H9 (cell line): Measurements from ENCODE around the gene CFAP90. TPM values are rescaled to one million over a fixed set of nuclear protein-coding genes. Genes with fewer than 3 reads are reported as not detected.

Source experiments
- DNase-seq: peaks from one replicate; pipeline ENCODE4 v3.0.0-alpha.2; 2017
- H2AFZ ChIP-seq: one replicate; pipeline ENCODE4 v1.6.1; 2013; ENCODE audit warnings: mild to moderate bottlenecking, low read length, control low read depth, moderate library complexity
- H2AK5ac ChIP-seq: 2 replicates; pipeline ENCODE4 v1.6.1; 2013; ENCODE audit warnings: low read length, control low read depth, mixed read lengths; ENCODE audit not compliant: insufficient read length
- H2BK120ac ChIP-seq: one replicate; pipeline ENCODE4 v1.6.1; 2013; ENCODE audit warnings: low read depth, mild to moderate bottlenecking, low read length, control low read depth, inconsistent platforms; ENCODE audit not compliant: poor library complexity, severe bottlenecking
- H2BK12ac ChIP-seq: 2 replicates; pipeline ENCODE4 v1.6.1; 2013; ENCODE audit warnings: low read length, control low read depth, mixed read lengths, low read depth; ENCODE audit not compliant: insufficient read length
- H2BK15ac ChIP-seq: 2 replicates; pipeline ENCODE4 v1.6.1; 2013; ENCODE audit warnings: low read depth, low read length, control low read depth
- H2BK20ac ChIP-seq: one replicate; pipeline ENCODE4 v1.6.1; 2013; ENCODE audit warnings: low read depth, mild to moderate bottlenecking, low read length, control low read depth, inconsistent platforms; ENCODE audit not compliant: poor library complexity, severe bottlenecking
- H2BK5ac ChIP-seq: 2 replicates; pipeline ENCODE4 v1.6.1; 2013; ENCODE audit warnings: low read length, control low read depth, mixed read lengths; ENCODE audit not compliant: insufficient read length
- H3K14ac ChIP-seq: 2 replicates; pipeline ENCODE4 v1.6.1; 2013; ENCODE audit warnings: low read length, control low read depth; ENCODE audit not compliant: insufficient read depth
- H3K18ac ChIP-seq: 2 replicates; pipeline ENCODE4 v1.6.1; 2013; ENCODE audit warnings: low read depth, mild to moderate bottlenecking, mixed read lengths, low read length, control low read depth; ENCODE audit not compliant: insufficient read length
- H3K23ac ChIP-seq: 2 replicates; pipeline ENCODE4 v1.6.1; 2013; ENCODE audit warnings: low read length, control low read depth, mixed read lengths, low read depth; ENCODE audit not compliant: insufficient read length
- H3K23me2 ChIP-seq: 2 replicates; pipeline ENCODE4 v1.6.1; 2013; ENCODE audit warnings: low read depth, mild to moderate bottlenecking, mixed read lengths, low read length, control low read depth; ENCODE audit not compliant: insufficient read length, poor library complexity, severe bottlenecking
- H3K27ac ChIP-seq: 2 replicates; pipeline ENCODE4 v1.5.1; 2013; ENCODE audit warnings: low read length, control low read depth, mixed read lengths, low read depth; ENCODE audit not compliant: insufficient read length
- H3K27me3 ChIP-seq: 2 replicates; pipeline ENCODE4 v1.6.1; 2013; ENCODE audit warnings: low read length, control low read depth, inconsistent platforms; ENCODE audit not compliant: insufficient read depth
- H3K4ac ChIP-seq: 2 replicates; pipeline ENCODE4 v1.6.1; 2013; ENCODE audit warnings: low read depth, mild to moderate bottlenecking, control low read depth, inconsistent platforms, low read length, moderate library complexity
- H3K4me1 ChIP-seq: 2 replicates; pipeline ENCODE4 v1.6.1; 2013; ENCODE audit warnings: low read length, control low read depth, inconsistent platforms; ENCODE audit not compliant: insufficient read depth
- H3K4me2 ChIP-seq: 2 replicates; pipeline ENCODE4 v1.6.1; 2013; ENCODE audit warnings: low read length, control low read depth, mixed read lengths; ENCODE audit not compliant: insufficient read length, insufficient read depth
- H3K56ac ChIP-seq: 2 replicates; pipeline ENCODE4 v1.6.1; 2013; ENCODE audit warnings: low read depth, mild to moderate bottlenecking, mixed read lengths, low read length, control low read depth; ENCODE audit not compliant: insufficient read length
- H3K79me1 ChIP-seq: 2 replicates; pipeline ENCODE4 v1.6.1; 2013; ENCODE audit warnings: low read depth, mild to moderate bottlenecking, moderate library complexity, low read length, control low read depth, inconsistent platforms; ENCODE audit not compliant: insufficient read depth, poor library complexity, severe bottlenecking
- H3K79me2 ChIP-seq: 2 replicates; pipeline ENCODE4 v1.6.1; 2013; ENCODE audit warnings: low read length, control low read depth, inconsistent platforms; ENCODE audit not compliant: insufficient read depth
- H3K9ac ChIP-seq: 2 replicates; pipeline ENCODE4 v1.6.1; 2013; ENCODE audit warnings: low read length, control low read depth, mixed read lengths; ENCODE audit not compliant: insufficient read length; ENCODE audit errors: extremely low read depth
- H3K9me3 ChIP-seq: one replicate; pipeline ENCODE4 v1.6.1; 2013; ENCODE audit warnings: low read depth, low read length, inconsistent platforms; ENCODE audit not compliant: control insufficient read depth
- H3T11ph ChIP-seq: one replicate; pipeline ENCODE4 v1.6.1; 2013; ENCODE audit warnings: mild to moderate bottlenecking, low read length, control low read depth, inconsistent platforms
- H4K20me1 ChIP-seq: one replicate; pipeline ENCODE4 v1.6.1; 2013; ENCODE audit not compliant: control insufficient read depth, insufficient read length, insufficient read depth
- H4K5ac ChIP-seq: 2 replicates; pipeline ENCODE4 v1.6.1; 2013; ENCODE audit warnings: low read depth, mild to moderate bottlenecking, mixed read lengths, low read length, control low read depth; ENCODE audit not compliant: insufficient read length
- H4K8ac ChIP-seq: replicated peaks from 2 replicates; pipeline ENCODE4 v1.6.1; 2013; ENCODE audit warnings: low read length, control low read depth, mixed read lengths, low read depth; ENCODE audit not compliant: insufficient read length
- H4K91ac ChIP-seq: 2 replicates; pipeline ENCODE4 v1.6.1; 2013; ENCODE audit warnings: low read depth, mild to moderate bottlenecking, moderate library complexity, mixed read lengths, low read length, control low read depth; ENCODE audit not compliant: insufficient read length
- H3K27ac Mint-ChIP-seq, 3 experiments: 2 replicates in 2 of 3; 3 replicates in 1 of 3; pipeline ENCODE4 v1.8.0; 2020 to 2021; ENCODE audit warnings: mixed read lengths in 3 of 3, mild to moderate bottlenecking in 1 of 3, moderate library complexity in 1 of 3
- H3K27me3 Mint-ChIP-seq: 2 replicates; pipeline ENCODE4 v1.8.0; 2021; ENCODE audit warnings: low read depth, mild to moderate bottlenecking, moderate library complexity, mixed read lengths
- H3K36me3 Mint-ChIP-seq, 3 experiments: 2 replicates in 2 of 3; 3 replicates in 1 of 3; pipeline ENCODE4 v1.8.0; 2020 to 2021; ENCODE audit warnings: low read depth in 3 of 3, mixed read lengths in 3 of 3; ENCODE audit not compliant: insufficient read depth in 1 of 3
- H3K4me1 Mint-ChIP-seq, 2 experiments: 2 replicates each; pipeline ENCODE4 v1.8.0; 2020; ENCODE audit warnings: mixed read lengths in 2 of 2
- H3K4me3 Mint-ChIP-seq, 2 experiments: 2 replicates in 1 of 2; 3 replicates in 1 of 2; pipeline ENCODE4 v1.8.0; 2020 to 2021; ENCODE audit warnings: mild to moderate bottlenecking in 2 of 2, mixed read lengths in 2 of 2, moderate library complexity in 1 of 2
- H3K9me3 Mint-ChIP-seq, 2 experiments: 2 replicates in 1 of 2; 3 replicates in 1 of 2; pipeline ENCODE4 v1.8.0; 2020; ENCODE audit warnings: mild to moderate bottlenecking in 2 of 2, mixed read lengths in 2 of 2, moderate library complexity in 1 of 2
- WGBS: extraction: QIAGEN DNeasy Blood & Tissue Kit; methylation state at CpG from one replicate; pipeline ENCODE4 v1.1.7; 2013; ENCODE audit warnings: missing lambda C conversion rate, low lambda C conversion rate, mixed read lengths; ENCODE audit not compliant: insufficient read length; ENCODE audit errors: extremely low coverage; 5-methylcytosine and 5-hydroxymethylcytosine counted together
- total RNA-seq: library from RNA; stranded (reverse); gene quantifications from 2 replicates; pipeline ENCODE4 v1.2.1, GENCODE V29; 2021
- TF ChIP-seq, protein P1 (sequence below): fragments of 200-600 bp; sonication (generic); conservative IDR thresholded peaks from 3 replicates; pipeline ENCODE4 v1.8.0; 2021; ENCODE audit warnings: antibody characterized with exemption, mild to moderate bottlenecking

CFAP90 gene
- total RNA-seq, 1 experiment from 2014 or later: 0.44 TPM

DNA sequence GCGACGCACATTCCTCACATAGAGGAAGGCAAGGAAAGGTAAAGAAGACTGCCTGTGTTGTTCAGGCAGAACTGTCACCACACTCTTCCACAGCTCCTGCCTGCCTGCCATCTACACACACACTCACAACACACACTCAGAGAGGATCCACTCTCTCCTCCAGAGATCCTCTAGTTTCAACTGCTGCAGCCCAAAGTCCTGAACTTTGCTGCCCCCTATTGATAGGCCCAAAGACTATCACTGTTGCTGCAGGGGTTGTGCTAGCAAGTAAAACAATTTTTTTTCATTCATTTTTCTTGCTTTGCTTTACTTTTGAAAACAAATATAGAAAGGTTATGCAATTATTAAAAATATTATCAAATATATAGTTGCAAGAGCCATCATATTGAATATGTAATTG lies 5.9 kb upstream of the CFAP90 start:
- H3K9ac ChIP-seq: no peak overlapping the region
- H3K56ac ChIP-seq: no peak overlapping the region
- peaks cover 0 to 7% of the 10 kb centered on the region in 2 experiments; a peak in 3 of 5 replicates for H3K9me3 Mint-ChIP-seq
- H3K23ac ChIP-seq: no peak overlapping the region
- no peaks in the 10 kb centered on the region for H3K27me3 ChIP-seq
- H3K18ac ChIP-seq: no peak overlapping the region
- no peaks in the 10 kb centered on the region for H4K20me1 ChIP-seq
- H3K14ac ChIP-seq: no peak overlapping the region
- no peak overlapping the region for H3K4ac ChIP-seq
- H3K27ac Mint-ChIP-seq: no peak overlapping the region; a peak in 1 of 7 replicates
- no peak overlapping the region for H3T11ph ChIP-seq
- TF ChIP-seq, protein P1, sequence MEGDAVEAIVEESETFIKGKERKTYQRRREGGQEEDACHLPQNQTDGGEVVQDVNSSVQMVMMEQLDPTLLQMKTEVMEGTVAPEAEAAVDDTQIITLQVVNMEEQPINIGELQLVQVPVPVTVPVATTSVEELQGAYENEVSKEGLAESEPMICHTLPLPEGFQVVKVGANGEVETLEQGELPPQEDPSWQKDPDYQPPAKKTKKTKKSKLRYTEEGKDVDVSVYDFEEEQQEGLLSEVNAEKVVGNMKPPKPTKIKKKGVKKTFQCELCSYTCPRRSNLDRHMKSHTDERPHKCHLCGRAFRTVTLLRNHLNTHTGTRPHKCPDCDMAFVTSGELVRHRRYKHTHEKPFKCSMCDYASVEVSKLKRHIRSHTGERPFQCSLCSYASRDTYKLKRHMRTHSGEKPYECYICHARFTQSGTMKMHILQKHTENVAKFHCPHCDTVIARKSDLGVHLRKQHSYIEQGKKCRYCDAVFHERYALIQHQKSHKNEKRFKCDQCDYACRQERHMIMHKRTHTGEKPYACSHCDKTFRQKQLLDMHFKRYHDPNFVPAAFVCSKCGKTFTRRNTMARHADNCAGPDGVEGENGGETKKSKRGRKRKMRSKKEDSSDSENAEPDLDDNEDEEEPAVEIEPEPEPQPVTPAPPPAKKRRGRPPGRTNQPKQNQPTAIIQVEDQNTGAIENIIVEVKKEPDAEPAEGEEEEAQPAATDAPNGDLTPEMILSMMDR: peak; percentile 92
- no peak overlapping the region for H2AK5ac ChIP-seq
- no peak overlapping the region for H2BK120ac ChIP-seq
- no peaks in the 10 kb centered on the region for H3K79me2 ChIP-seq
- no peak overlapping the region for H2BK12ac ChIP-seq
- no peak overlapping the region for H2BK5ac ChIP-seq
- H2AFZ ChIP-seq: no peak overlapping the region
- no peak overlapping the region for H3K27ac ChIP-seq
- H3K4me1 Mint-ChIP-seq: peaks cover 2 to 3% of the 10 kb centered on the region in 2 experiments; a peak in 3 of 4 replicates
- H2BK20ac ChIP-seq: no peak overlapping the region
- no peaks in the 10 kb centered on the region for H3K23me2 ChIP-seq
- no peaks in the 10 kb centered on the region for H3K79me1 ChIP-seq
- H3K4me2 ChIP-seq: no peak overlapping the region
- H3K36me3 Mint-ChIP-seq: peaks cover 6 to 32% (median 20%) of the 10 kb centered on the region in 3 experiments
- H4K8ac ChIP-seq: no peak overlapping the region
- H3K27me3 Mint-ChIP-seq: peaks cover 9% of the 10 kb centered on the region
- no peak overlapping the region for H4K91ac ChIP-seq
- no peaks in the 10 kb centered on the region for H3K4me1 ChIP-seq
- no CpG with 5 or more reads among the region's 2 CpGs for WGBS
- DNase-seq: peak; percentile 68
- H3K4me3 Mint-ChIP-seq: no peak overlapping the region
- no peaks in the 10 kb centered on the region for H3K9me3 ChIP-seq
- H4K5ac ChIP-seq: no peak overlapping the region
- H2BK15ac ChIP-seq: no peak overlapping the region
